ENCODE data around the gene PHF24.
"Not testable (repeated sequence)": the region's sequence is repeated elsewhere in the genome, so short reads cannot be mapped to it uniquely, and the experiment has no call there.

PHF24 gene

GRCh38 chr9:34997379-34997781 lies 39.3 kb downstream of the PHF24 start:
- no peak for DNase-seq (ENCODE audit: low read depth)

GRCh38 chr9:34998266-34998665 lies 40.2 kb downstream of the PHF24 start:
- DNase-seq (ENCODE audit: low read depth), result no peak

- DNase-seq (ENCODE audit: low read depth), result no peak
These were observed 41.5 kb downstream of the PHF24 start for GRCh38 chr9:34999576-34999975.

DNA sequence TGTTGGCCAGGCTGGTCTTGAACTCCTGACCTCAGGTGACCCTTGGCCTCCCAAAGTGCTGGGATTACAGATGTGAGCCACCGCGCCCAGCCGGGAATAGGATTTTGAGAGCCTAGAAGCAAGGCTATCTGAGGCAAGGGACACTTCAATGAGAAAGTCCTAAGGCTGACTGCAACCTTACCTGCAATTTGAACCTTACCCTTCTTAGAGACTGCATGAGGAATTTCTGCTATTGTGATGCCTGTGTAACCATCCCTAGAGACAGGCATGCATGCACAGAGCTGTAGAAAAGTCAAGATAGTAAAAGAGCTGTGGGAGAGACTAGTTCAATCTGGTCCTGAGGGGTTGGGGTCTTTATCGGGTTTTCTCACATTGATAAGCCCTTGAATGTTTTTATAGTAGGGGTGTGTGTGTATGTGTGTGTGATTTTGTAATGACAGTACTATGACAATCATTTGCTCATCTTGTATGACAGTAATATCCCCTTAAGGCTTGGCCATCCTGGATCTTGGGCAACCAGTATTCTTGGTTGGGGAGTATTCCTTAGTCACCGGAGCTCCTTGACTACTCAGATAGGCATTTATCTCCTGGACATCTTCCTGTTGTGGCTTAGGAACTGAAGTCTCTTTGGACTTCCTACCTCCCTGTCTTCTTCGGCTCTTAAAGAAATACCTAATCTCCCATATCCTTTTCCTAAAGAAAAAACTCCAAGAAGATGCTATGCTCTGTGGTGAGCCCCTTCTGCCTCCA lies 42.6 kb downstream of the PHF24 start:
- DNase-seq (ENCODE audit: low read depth), result no peak

DNA sequence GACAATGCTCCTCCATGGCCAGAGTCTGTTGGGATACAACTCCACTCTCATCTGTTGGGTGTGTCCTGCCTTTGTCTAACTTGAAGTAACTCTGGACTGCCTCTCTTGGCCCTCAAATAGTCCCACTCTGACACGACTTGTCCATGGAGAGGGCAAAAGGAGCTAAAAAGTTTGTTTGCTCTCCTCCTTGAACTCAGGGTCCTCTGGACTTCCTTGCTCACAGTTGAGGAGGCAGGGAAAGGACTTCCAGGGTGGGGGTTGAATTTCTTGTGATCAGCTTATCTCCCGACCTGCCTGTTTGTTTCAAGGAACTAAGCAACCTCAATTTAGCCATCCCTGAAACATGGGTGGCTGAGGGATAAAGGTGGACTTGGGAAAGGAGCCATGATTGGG lies 43.2 kb downstream of the PHF24 start:
- DNase-seq (ENCODE audit: low read depth), result no peak

GRCh38 chr9:35001803-35002502 lies 43.9 kb downstream of the PHF24 start:
- no peak for DNase-seq (ENCODE audit: low read depth)

- DNase-seq (ENCODE audit: low read depth), result no peak
These were observed 44.5 kb downstream of the PHF24 start for GRCh38 chr9:35002623-35003022.

DNA sequence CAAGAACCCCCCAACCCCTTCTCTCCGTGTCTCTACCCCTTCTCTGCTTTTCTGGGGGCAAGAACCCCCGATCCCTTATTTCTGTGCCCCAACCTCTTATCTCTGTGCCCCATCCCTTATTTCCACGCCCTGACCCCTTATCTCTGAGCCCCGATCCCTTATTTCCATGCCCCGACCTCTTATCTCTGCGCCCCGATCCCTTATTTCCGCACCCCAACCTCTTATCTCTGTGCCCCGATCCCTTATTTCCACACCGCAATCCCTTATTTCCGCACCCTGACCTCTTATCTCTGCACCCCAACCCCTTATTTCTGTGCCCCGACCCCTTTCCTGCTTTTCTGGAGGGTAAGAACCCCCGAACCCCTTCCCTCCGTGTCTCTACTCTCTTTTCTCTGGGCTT lies 46.2 kb downstream of the PHF24 start:
- not testable (repeated sequence) for DNase-seq (ENCODE audit: low read depth)

DNA sequence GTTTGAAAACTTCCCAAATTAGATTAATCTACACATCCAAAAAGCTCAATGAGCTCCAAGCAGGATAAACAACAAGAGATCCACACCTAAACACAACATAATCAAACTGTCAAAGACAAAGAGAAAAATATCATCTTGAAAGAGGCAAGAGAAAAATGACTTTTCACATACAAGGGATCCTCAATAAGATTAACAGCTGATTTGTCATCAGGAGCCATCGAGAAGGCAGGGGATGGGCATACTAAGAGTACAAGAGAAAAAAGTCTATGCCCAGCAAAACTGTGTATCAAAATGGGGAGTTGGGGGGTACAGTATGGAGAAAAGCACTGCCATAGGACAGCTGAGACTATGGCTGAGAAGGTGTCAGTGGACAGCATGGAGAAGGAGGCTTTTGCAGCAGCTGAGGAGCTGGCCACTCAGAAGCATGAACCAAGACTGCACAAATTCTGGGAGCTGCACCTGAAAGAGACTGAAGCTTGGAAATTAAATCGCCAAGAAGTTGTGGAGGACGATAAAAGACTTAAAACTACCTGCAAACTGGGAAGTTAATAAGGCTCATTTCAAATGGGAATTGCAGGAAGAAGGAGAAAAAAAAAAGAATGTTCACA lies 52.4 kb downstream of the PHF24 start:
- DNase-seq (ENCODE audit: low read depth), result no peak

GRCh38 chr9:35014517-35014916 lies 56.4 kb downstream of the PHF24 start:
- no peak for DNase-seq (ENCODE audit: low read depth)

- not testable (repeated sequence) for DNase-seq (ENCODE audit: low read depth)
These were observed 65.4 kb downstream of the PHF24 start for GRCh38 chr9:35023443-35023842.

GRCh38 chr9:35026671-35027070 lies 68.6 kb downstream of the PHF24 start:
- DNase-seq (ENCODE audit: low read depth), result no peak

GRCh38 chr9:35027374-35027773 lies 69.3 kb downstream of the PHF24 start:
- DNase-seq (ENCODE audit: low read depth), result no peak

DNA sequence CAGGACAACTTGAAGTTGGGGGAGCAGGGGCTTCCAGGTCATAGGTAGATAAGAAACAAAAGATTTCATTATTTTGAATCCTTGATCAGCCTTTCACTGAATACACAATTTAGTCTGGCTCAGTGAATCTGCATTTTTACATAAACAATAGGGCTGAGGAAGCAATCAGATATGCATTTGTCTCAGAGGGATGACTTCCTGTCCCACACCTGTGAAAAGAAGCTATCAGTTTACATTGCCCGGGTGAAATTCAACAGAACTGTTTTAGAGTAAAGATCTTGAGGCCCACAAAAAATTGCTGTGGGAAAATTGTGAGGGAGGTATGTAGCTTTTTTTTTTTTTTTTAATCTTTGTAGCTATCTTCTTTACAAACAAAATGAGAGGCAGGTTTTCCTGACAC lies 69.8 kb downstream of the PHF24 start:
- no peak for DNase-seq (ENCODE audit: low read depth)

- no peak for DNase-seq (ENCODE audit: low read depth)
These were observed 70.3 kb downstream of the PHF24 start for GRCh38 chr9:35028341-35028740.

GRCh38 chr9:35029241-35029640 lies 71.2 kb downstream of the PHF24 start:
- no peak for DNase-seq (ENCODE audit: low read depth)

GRCh38 chr9:35029852-35030251 lies 71.8 kb downstream of the PHF24 start:
- DNase-seq (ENCODE audit: low read depth), result no peak
